ENCODE results near the gene MYZAP. TPM values are rescaled to one million over a fixed set of nuclear protein-coding genes. Genes with fewer than 3 reads are reported as not detected.
A peak's percentile ranks its signal among the peaks of the same experiment; 100 is the strongest.

The MYZAP gene
- total RNA-seq, 1 experiment from 2014 or later, result 5.1 TPM

GRCh38 chr15:57550640-57551039 lies 41.1 kb upstream of the MYZAP start:
- TF ChIP-seq CTCF (IDR thresholded peaks at IDR 0.05; ENCODE audit: unreplicated experiment), result no peak
- no peaks in the 10 kb centered on the region for H3K27me3 Mint-ChIP-seq (ENCODE audit: unreplicated experiment)
- DNase-seq, result peak; percentile 61
- CTCF ChIA-PET, result interaction anchor here (2.0 to 3.0 kb wide), 2 partner anchors 8 to 10 kb away, joined by 12 to 20 read pairs; no protein-coding TSS in a partner anchor
- no peak overlapping the region for H3K4me3 Mint-ChIP-seq (ENCODE audit: low read depth, unreplicated experiment)
- peak overlapping the region; percentile 61 for H3K27ac Mint-ChIP-seq (ENCODE audit: unreplicated experiment)
- peaks cover 64% of the 10 kb centered on the region for H3K4me1 Mint-ChIP-seq (ENCODE audit: low read depth, unreplicated experiment)
- no peaks in the 10 kb centered on the region for H3K36me3 Mint-ChIP-seq (ENCODE audit: insufficient read depth, unreplicated experiment)
- no peaks in the 10 kb centered on the region for H3K9me3 Mint-ChIP-seq (ENCODE audit: low read depth, unreplicated experiment)
- intact Hi-C loops (cut with micrococcal nuclease; ENCODE audit: unreplicated experiment), result no loop called here
- BruUV-seq (replicated peaks), result no TSS peak

- intact Hi-C loops (cut with micrococcal nuclease; ENCODE audit: unreplicated experiment), result no loop called here
- peak; percentile 78 for DNase-seq
- Mint-ChIP-seq H3K27me3 (ENCODE audit: unreplicated experiment) (no peaks in the 10 kb centered on the region), H3K4me3 (ENCODE audit: low read depth, unreplicated experiment) (no peak overlapping the region), H3K27ac (ENCODE audit: unreplicated experiment) (peak overlapping the region; percentile 61), H3K4me1 (ENCODE audit: low read depth, unreplicated experiment) (peaks cover 64% of the 10 kb centered on the region), H3K36me3 (ENCODE audit: insufficient read depth, unreplicated experiment) (no peaks in the 10 kb centered on the region), H3K9me3 (ENCODE audit: low read depth, unreplicated experiment) (no peaks in the 10 kb centered on the region)
- BruUV-seq (replicated peaks), result no TSS peak
- CTCF ChIA-PET, result interaction anchor here (0.6 to 3.0 kb wide), 5 partner anchors 9 to 295 kb away, joined by 3 to 20 read pairs (median 4); no protein-coding TSS in a partner anchor
- TF ChIP-seq CTCF (IDR thresholded peaks at IDR 0.05; ENCODE audit: unreplicated experiment), result no peak
Measured at GRCh38 chr15:57551715-57552677, 39.7 kb upstream of the MYZAP start.

GRCh38 chr15:57552678-57553334 lies 38.9 kb upstream of the MYZAP start:
- CTCF ChIA-PET, result interaction anchor here (0.6 to 3.0 kb wide), 4 partner anchors 8 to 294 kb away, joined by 3 to 20 read pairs (median 8); no protein-coding TSS in a partner anchor
- intact Hi-C loops (cut with micrococcal nuclease; ENCODE audit: unreplicated experiment), result no loop called here

More at GRCh38 chr15:57552678-57553334, 38.9 kb upstream of the MYZAP start:
- Mint-ChIP-seq H3K4me3 (ENCODE audit: low read depth, unreplicated experiment) (no peak overlapping the region), H3K9me3 (ENCODE audit: low read depth, unreplicated experiment) (no peaks in the 10 kb centered on the region), H3K27me3 (ENCODE audit: unreplicated experiment) (no peaks in the 10 kb centered on the region), H3K4me1 (ENCODE audit: low read depth, unreplicated experiment) (peaks cover 63% of the 10 kb centered on the region), H3K27ac (ENCODE audit: unreplicated experiment) (peak overlapping the region; percentile 61), H3K36me3 (ENCODE audit: insufficient read depth, unreplicated experiment) (no peaks in the 10 kb centered on the region)
- TF ChIP-seq CTCF (IDR thresholded peaks at IDR 0.05; ENCODE audit: unreplicated experiment), result no peak
- no TSS peak for BruUV-seq (replicated peaks)
- DNase-seq, result no peak
